Epithelial cell of proximal tubule (primary cell): Measurements from ENCODE around the gene PCP2. TPM values are rescaled to one million over a fixed set of nuclear protein-coding genes. Genes with fewer than 3 reads are reported as not detected.

Source experiments
- DNase-seq: peaks from one replicate; pipeline ENCODE4 v3.0.0-alpha.2; 2011; ENCODE audit warnings: low read depth
- H3K4me3 ChIP-seq: 2 replicates; pipeline ENCODE4 v1.5.1; 2011; ENCODE audit warnings: low read depth, mild to moderate bottlenecking, low read length
- total RNA-seq: library from RNA; depleted of rRNA; stranded (reverse); fragments of >200 nt; gene quantifications from 2 replicates; pipeline ENCODE4 v1.2.3, GENCODE V29; 2015
- TF ChIP-seq, protein P1 (sequence below): conservative IDR thresholded peaks from 2 replicates; pipeline ENCODE4 v1.5.1; 2012; ENCODE audit warnings: low read depth, mild to moderate bottlenecking, low read length

The PCP2 gene
- total RNA-seq, 1 donor from 2014 or later = not detected

DNA sequence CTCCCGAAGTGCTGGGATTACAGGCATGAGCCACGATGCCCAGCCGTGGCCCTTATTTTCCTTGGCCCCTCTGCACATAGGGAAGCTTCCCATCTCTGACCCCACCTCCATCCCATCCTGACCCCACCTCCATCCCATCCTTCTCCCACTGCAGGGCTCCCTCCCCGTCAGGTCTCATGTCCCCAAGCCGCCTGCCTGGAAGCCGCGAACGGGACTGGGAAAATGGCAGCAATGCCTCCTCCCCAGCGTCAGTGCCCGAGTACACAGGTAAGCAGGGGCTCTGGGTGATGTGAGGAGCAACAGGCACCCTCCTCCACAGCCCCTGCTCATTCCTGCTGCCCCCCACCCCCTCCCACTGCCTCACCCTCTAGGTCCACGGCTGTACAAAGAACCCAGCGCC is 16.3 kb downstream of the PCP2 start:
- DNase-seq = no peak
- no peak overlapping the region for H3K4me3 ChIP-seq
- TF ChIP-seq, protein P1, sequence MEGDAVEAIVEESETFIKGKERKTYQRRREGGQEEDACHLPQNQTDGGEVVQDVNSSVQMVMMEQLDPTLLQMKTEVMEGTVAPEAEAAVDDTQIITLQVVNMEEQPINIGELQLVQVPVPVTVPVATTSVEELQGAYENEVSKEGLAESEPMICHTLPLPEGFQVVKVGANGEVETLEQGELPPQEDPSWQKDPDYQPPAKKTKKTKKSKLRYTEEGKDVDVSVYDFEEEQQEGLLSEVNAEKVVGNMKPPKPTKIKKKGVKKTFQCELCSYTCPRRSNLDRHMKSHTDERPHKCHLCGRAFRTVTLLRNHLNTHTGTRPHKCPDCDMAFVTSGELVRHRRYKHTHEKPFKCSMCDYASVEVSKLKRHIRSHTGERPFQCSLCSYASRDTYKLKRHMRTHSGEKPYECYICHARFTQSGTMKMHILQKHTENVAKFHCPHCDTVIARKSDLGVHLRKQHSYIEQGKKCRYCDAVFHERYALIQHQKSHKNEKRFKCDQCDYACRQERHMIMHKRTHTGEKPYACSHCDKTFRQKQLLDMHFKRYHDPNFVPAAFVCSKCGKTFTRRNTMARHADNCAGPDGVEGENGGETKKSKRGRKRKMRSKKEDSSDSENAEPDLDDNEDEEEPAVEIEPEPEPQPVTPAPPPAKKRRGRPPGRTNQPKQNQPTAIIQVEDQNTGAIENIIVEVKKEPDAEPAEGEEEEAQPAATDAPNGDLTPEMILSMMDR = no peak

GRCh38 chr19:7614859-7615741 is 18.4 kb downstream of the PCP2 start:
- DNase-seq = no peak
- H3K4me3 ChIP-seq = no peak overlapping the region
- TF ChIP-seq, protein P1 = no peak

DNA sequence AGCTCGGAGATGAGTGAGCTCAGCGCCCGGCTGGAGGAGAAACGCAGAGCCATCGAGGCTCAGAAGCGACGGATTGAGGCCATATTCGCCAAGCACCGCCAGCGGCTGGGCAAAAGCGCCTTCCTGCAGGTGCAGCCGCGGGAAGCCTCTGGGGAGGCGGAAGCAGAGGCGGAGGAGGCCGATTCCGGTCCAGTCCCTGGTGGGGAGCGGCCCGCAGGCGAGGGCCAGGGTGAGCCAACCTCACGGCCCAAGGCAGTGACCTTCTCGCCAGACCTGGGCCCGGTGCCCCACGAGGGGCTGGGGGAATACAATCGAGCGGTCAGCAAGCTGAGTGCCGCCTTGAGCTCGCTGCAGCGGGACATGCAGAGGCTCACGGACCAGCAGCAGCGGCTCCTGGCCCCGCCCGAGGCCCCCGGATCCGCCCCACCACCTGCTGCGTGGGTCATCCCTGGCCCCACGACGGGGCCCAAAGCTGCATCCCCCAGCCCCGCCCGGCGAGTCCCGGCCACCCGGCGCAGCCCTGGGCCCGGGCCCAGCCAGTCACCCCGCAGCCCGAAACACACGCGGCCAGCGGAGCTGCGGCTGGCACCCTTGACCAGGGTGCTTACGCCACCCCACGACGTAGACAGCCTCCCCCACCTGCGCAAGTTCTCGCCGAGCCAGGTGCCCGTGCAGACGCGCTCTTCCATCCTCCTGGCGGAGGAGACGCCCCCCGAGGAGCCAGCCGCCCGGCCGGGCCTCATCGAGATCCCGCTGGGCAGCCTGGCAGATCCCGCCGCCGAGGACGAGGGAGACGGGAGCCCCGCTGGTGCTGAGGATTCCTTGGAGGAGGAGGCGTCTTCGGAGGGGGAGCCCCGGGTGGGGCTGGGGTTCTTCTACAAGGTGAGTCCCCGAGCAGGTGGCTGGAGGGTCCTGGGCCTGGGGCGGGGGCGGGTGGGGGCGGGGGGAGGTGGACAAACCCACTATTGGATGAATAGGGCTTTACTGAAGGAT is 20.9 kb downstream of the PCP2 start:
- TF ChIP-seq, protein P1 = no peak
- H3K4me3 ChIP-seq = no peak overlapping the region
- DNase-seq = no peak

DNA sequence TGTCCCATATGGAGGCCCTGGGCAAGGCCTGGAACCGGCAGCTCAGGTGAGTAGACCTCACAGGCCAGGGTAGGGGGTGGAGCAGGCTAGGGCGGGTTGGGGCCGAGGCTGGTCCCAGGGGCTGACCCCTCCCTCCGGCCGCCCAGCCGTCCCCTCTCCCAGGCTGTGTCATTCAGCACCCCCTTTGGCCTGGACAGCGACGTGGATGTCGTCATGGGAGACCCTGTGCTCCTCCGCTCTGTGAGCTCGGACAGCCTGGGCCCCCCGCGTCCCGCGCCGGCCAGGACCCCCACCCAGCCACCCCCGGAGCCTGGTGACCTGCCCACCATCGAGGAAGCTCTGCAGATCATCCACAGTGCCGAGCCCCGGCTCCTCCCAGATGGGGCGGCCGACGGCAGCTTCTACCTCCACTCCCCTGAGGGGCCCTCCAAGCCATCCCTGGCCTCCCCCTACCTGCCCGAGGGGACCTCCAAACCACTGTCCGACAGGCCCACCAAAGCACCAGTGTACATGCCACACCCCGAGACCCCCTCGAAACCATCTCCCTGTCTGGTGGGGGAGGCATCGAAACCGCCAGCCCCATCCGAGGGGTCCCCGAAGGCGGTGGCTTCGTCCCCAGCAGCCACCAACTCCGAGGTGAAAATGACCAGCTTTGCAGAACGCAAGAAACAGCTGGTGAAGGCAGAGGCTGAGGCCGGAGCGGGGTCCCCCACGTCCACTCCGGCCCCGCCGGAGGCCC is 21.8 kb downstream of the PCP2 start:
- no peak for DNase-seq
- no peak overlapping the region for H3K4me3 ChIP-seq
- TF ChIP-seq, protein P1 = no peak

GRCh38 chr19:7610491-7611240 is 22.9 kb downstream of the PCP2 start:
- no peak for DNase-seq
- no peak overlapping the region for H3K4me3 ChIP-seq
- TF ChIP-seq, protein P1 = no peak
